ENCODE results near the gene PLCD3. TPM values are rescaled to one million over a fixed set of nuclear protein-coding genes. Genes with fewer than 3 reads are reported as not detected.

The PLCD3 gene
- total and polyA plus RNA-seq, 2 of the 13 experiments (the other 11 are each of a cell fraction or from before 2014, with no cell fraction given), result 11.3 to 39.1 TPM

DNA sequence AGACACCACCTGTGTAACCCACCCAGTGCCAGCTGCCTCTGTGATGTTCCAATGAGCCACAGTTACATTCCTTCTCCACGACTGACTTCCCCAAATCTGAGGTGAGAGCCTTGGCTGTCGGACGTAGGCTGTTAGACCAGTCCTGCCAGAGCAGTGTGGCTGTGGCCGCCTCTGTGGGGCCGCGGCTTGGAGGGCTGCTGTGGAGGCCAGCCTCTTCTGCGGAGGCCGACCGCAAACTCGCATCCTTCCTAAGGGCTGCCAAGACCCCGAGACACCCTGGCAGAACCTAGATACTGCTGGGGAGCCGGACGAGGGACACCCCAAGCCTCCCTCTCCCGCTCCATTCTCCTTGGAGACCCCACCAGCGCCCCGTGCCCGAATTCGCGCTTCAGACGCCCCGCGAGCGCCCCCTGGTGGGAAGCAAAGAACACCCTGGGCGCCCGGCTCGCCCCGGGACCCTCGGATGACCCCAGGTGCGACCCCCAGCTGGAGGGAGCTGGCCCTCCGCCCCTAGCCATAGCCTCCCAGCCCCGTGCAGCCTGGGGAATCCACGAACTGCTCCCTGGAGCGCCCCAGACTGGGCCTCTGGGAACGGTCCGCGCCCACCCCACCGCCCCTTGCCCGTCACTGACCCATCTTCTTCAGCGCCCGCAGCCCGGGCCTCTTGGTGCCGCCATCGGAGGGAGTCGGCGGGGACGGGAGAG lies 547 bp downstream of the PLCD3 start:
- peak overlapping the region; percentile 83 to 95 (median 92) for H3K4me3 ChIP-seq (replicated peaks in 1 of 3; ENCODE audit: insufficient read depth in 1 of 3, low read depth in 2 of 3, low read length in 3 of 3)
- in situ Hi-C loops (cut with HindIII; ENCODE audit: extremely low pct_ligation_motif_present, low pct_unique_long_range_greater_than_20kb) (loop anchor here (5.0 to 10.0 kb wide), 2 partner anchors 34 to 243 kb away; no protein-coding TSS in a partner anchor), intact Hi-C loops (cut with micrococcal nuclease; ENCODE audit: unreplicated experiment) (loop anchor here (2.0 kb wide), 1 partner anchor 33 kb away; no protein-coding TSS in a partner anchor)
- no peaks in the 10 kb centered on the region for H3K36me3 ChIP-seq (replicated peaks in 1 of 2; ENCODE audit: control insufficient read depth in 1 of 2, insufficient read depth in 2 of 2, low read length in 2 of 2)
- ATAC-seq (no peak), DNase-seq (ENCODE audit: low spot score) (no peak), FAIRE-seq (no peak)
- peaks cover 16% of the 10 kb centered on the region for H3K79me2 ChIP-seq (ENCODE audit: insufficient read depth, low read length)
- H3K9me3 ChIP-seq (ENCODE audit: low read length), result no peaks in the 10 kb centered on the region
- H3K9ac ChIP-seq (ENCODE audit: insufficient read depth, low read depth, low read length), result peak overlapping the region; percentile 69
- CTCF ChIA-PET (ENCODE audit: low intra/inter-chr PET ratio, low total read pairs), result interaction anchor here (0.7 to 4.9 kb wide), 8 partner anchors 10 to 113 kb away, joined by 3 to 303 read pairs (median 4); no protein-coding TSS in a partner anchor
- peaks cover 66% of the 10 kb centered on the region for H3K4me1 ChIP-seq (ENCODE audit: insufficient read depth, low read length)
- H2AFZ ChIP-seq (ENCODE audit: low read length), result no peak overlapping the region
- BruUV-seq (replicated peaks), result no TSS peak
- no peaks in the 10 kb centered on the region for H3K27me3 ChIP-seq (ENCODE audit: control insufficient read depth in 1 of 2, insufficient read depth in 2 of 2, low read length in 2 of 2)
- peak overlapping the region; percentile 51 for H3K27ac ChIP-seq (ENCODE audit: extremely low read length, insufficient read depth, low read length)
- H3K4me2 ChIP-seq (ENCODE audit: low read depth, low read length), result peak overlapping the region; percentile 78
- POLR2A ChIA-PET, result interaction anchor here (1.4 to 4.7 kb wide), 4 partner anchors 17 to 70 kb away, joined by 4 to 71 read pairs (median 12); partner anchors contain the start of genes HEXIM1, HEXIM2 and NMT1
- H4K20me1 ChIP-seq (ENCODE audit: insufficient read depth, low read length), result no peaks in the 10 kb centered on the region
- WGBS (ENCODE audit: low lambda C conversion rate), result 11% methylated on average over 22 of the region's 46 CpGs
- no peak for TF ChIP-seq ZBTB1 (CRISPR knock-in tag; IDR thresholded peaks at IDR 0.05; ENCODE audit: borderline replicate concordance)
- TF ChIP-seq NFATC3 (CRISPR knock-in tag; IDR thresholded peaks at IDR 0.05), result no peak
- no peak for TF ChIP-seq ATF4 (CRISPR knock-in tag; IDR thresholded peaks at IDR 0.05)
- peak; percentile 54; the same call in 1 of the 2 replicates for TF ChIP-seq SRY (CRISPR knock-in tag; IDR thresholded peaks at IDR 0.05)
- peak; percentile 67; the same call in 1 of the 2 replicates for TF ChIP-seq RCOR2 (CRISPR knock-in tag; IDR thresholded peaks at IDR 0.05)
- TF ChIP-seq ZNF75D (CRISPR knock-in tag; IDR thresholded peaks at IDR 0.05; ENCODE audit: borderline replicate concordance), result 0 out of 2 replicates have a peak, but pooled peaks have one; percentile 53
- TF ChIP-seq AFF4 (CRISPR knock-in tag; IDR thresholded peaks at IDR 0.05), result no peak
- no peak for TF ChIP-seq GFI1 (CRISPR knock-in tag; IDR thresholded peaks at IDR 0.05; ENCODE audit: borderline replicate concordance)
- TF ChIP-seq ZNF782 (CRISPR knock-in tag; IDR thresholded peaks at IDR 0.05; ENCODE audit: borderline replicate concordance), result no peak
- 0 out of 2 replicates have a peak, but pooled peaks have one; percentile 22 for TF ChIP-seq KLF12 (CRISPR knock-in tag; IDR thresholded peaks at IDR 0.05; ENCODE audit: borderline replicate concordance)
- no peak for TF ChIP-seq ZNF567 (CRISPR knock-in tag; IDR thresholded peaks at IDR 0.05; ENCODE audit: borderline replicate concordance)
- TF ChIP-seq ZNF180 (CRISPR knock-in tag; IDR thresholded peaks at IDR 0.05; ENCODE audit: borderline replicate concordance, low read depth), result 0 out of 2 replicates have a peak, but pooled peaks have one; percentile 34
- no peak for TF ChIP-seq SNAPC5 (CRISPR knock-in tag; IDR thresholded peaks at IDR 0.05; ENCODE audit: borderline replicate concordance)
- peak; percentile 55 for TF ChIP-seq ZNF891 (CRISPR knock-in tag; IDR thresholded peaks at IDR 0.05)
- no peak for TF ChIP-seq ETS1 (CRISPR knock-in tag; IDR thresholded peaks at IDR 0.05)
- no peak for TF ChIP-seq ZNF570 (CRISPR knock-in tag; IDR thresholded peaks at IDR 0.05; ENCODE audit: borderline replicate concordance)
